ENCODE data around the gene ATAD3C.
A peak's percentile ranks its signal among the peaks of the same experiment; 100 is the strongest.
"Not testable (repeated sequence)": the region's sequence is repeated elsewhere in the genome, so short reads cannot be mapped to it uniquely, and the experiment has no call there.

Gene ATAD3C

GRCh38 chr1:1403653-1404052, 45.8 kb upstream of the ATAD3C start:
- in situ Hi-C loops (cut with MboI; ENCODE audit: low sequenced_read_pairs, unreplicated experiment): no loop called here
- no peak for TF ChIP-seq CTCF (IDR thresholded peaks at IDR 0.05; ENCODE audit: borderline replicate concordance, control extremely low read depth, extremely low read depth, insufficient read depth, missing control alignments)
- DNase-seq (ENCODE audit: low spot score): no peak

DNA sequence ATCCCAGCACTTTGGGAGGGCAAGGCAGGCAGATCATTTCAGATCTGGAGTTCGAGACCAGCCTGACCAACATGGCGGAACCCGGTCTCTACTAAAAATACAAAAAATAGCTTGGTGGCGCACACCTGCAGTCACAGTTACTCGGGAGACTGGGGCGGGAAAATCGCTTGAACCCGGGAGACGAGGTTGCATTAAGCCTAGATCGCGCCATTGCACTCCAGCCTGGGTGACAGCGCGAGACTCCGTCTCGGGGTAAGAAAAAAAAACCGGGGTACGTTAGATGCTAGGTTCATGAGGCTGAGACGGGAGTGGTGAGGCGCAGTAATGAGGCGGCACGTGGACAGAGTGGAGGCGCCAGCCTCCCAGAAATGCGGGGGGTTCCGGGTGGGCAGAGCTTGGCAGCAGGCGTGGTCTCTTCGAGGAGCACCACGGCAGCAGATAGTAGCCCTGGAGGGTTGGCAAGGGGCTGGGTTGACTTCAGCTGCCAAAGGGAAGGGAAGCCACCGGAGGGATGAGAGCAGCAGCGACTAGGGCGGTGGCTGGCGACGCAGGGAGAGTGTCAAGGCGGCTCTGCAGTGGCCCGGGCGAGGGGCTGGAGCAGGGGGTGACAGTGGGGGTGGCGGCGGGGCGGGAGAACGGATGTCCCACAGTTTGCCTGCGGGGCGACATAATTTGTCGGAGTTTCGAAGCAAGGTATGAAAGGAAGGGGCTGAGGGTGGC, 43.2 kb upstream of the ATAD3C start:
- DNase-seq (ENCODE audit: low spot score): no peak
- in situ Hi-C loops (cut with MboI; ENCODE audit: low sequenced_read_pairs, unreplicated experiment): no loop called here

DNA sequence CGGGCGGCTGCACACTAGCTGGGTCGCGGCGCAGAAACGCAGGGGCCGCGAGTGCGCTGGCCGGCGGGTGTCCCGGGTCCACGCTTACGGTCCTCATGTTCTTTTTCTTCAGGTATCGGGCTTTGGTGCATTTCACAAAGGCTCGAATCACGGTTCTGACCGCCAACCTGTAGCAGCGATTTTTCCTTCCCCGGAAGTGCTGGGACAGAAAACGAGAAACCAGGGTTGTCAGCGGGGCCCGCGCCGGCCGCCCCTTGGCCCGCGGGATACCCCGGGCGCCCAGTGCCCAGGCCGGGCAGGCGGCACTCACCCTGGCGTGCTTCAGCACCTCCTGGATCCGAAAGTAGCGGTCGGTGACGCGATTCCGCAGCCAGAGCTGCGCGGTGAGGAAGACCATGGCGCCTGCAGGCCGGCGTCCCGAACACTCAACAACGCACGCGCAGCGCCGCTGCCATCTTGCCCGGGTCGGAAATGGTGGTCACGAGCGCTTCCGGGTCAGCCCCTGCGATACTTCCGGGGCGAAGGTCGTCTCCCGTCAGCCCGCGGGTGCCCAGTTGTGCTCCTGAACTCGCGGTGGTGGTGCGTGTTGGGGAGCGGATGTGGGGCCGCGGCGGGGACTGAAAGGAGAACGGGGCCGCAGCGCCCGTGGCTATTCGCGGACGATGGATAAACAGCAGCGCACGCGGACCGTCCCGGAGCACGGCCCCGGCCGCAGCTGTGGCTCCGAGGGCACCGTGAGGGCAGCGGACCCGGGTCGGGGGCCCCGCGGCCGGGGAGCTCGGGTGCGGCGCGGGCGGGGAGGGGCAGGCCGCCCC, 42.5 kb upstream of the ATAD3C start, which contains the start of gene MRPL20:
Gene MRPL20, minus strand, starts transcription at position 473 of the 815 bp plus-strand sequence. Its CDS starts 76 bp downstream, at position 397.
- peak; percentile 98 for DNase-seq (ENCODE audit: low spot score)
- no peak for TF ChIP-seq CTCF (IDR thresholded peaks at IDR 0.05; ENCODE audit: borderline replicate concordance, control extremely low read depth, extremely low read depth, insufficient read depth, missing control alignments)
- in situ Hi-C loops (cut with MboI; ENCODE audit: low sequenced_read_pairs, unreplicated experiment): no loop called here

More for the DNA sequence above, 43.2 kb upstream of the ATAD3C start:
- TF ChIP-seq CTCF (IDR thresholded peaks at IDR 0.05; ENCODE audit: borderline replicate concordance, control extremely low read depth, extremely low read depth, insufficient read depth, missing control alignments): no peak

- peak; percentile 53 for DNase-seq (ENCODE audit: low spot score)
- no peak for TF ChIP-seq CTCF (IDR thresholded peaks at IDR 0.05; ENCODE audit: borderline replicate concordance, control extremely low read depth, extremely low read depth, insufficient read depth, missing control alignments)
- in situ Hi-C loops (cut with MboI; ENCODE audit: low sequenced_read_pairs, unreplicated experiment): no loop called here
Measured at GRCh38 chr1:1407636-1408318, 41.7 kb upstream of the ATAD3C start.

GRCh38 chr1:1410238-1410637, 39.3 kb upstream of the ATAD3C start:
- in situ Hi-C loops (cut with MboI; ENCODE audit: low sequenced_read_pairs, unreplicated experiment): not testable (repeated sequence)

GRCh38 chr1:1411626-1412025, 37.9 kb upstream of the ATAD3C start:
- TF ChIP-seq CTCF (IDR thresholded peaks at IDR 0.05; ENCODE audit: borderline replicate concordance, control extremely low read depth, extremely low read depth, insufficient read depth, missing control alignments): no peak
- DNase-seq (ENCODE audit: low spot score): no peak
- in situ Hi-C loops (cut with MboI; ENCODE audit: low sequenced_read_pairs, unreplicated experiment): no loop called here

More at GRCh38 chr1:1410238-1410637, 39.3 kb upstream of the ATAD3C start:
- not testable (repeated sequence) for DNase-seq (ENCODE audit: low spot score)

DNA sequence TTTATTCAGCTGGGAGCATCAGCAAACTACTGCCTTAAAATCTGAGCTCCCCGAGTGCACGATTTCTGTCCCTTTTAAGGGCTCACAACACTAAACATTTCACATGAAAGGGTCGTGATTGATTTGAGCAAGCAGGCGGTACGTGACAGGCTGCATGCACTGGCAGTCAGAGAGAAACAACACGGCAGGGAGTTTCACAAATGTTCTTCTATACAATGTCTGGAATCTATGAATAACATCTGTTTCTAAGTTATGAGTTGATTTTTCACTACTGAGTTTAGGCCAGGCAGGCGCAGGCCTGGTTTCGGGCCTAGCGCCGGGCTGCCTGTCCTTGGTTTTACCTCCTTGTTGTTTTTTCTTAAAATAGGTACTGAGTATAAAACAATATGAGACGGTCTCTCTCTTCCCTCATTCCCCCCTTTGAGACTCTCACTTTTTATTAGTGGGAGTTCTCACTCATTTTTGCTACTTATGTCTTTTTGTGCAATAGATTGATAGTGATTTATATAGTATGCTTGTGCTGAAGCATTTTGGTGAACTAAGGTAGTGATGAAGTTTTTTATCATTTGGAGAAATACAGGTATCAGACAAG, 37.1 kb upstream of the ATAD3C start:
- in situ Hi-C loops (cut with MboI; ENCODE audit: low sequenced_read_pairs, unreplicated experiment); DNase-seq (ENCODE audit: low spot score): not testable (repeated sequence)
